ENCODE data around the gene FHIP2A. TPM values are rescaled to one million over a fixed set of nuclear protein-coding genes. Genes with fewer than 3 reads are reported as not detected.
"Not testable (repeated sequence)": the region's sequence is repeated elsewhere in the genome, so short reads cannot be mapped to it uniquely, and the experiment has no call there.

FHIP2A gene
- total RNA-seq = 10 to 100 TPM; 35.4 to 68.8 (median 58.0) TPM

- Histone ChIP-seq H3K4me3 (peak within 1 kb of the TSS; percentile 72 to 97 (median 90)), H3K4me1 (peaks cover 0 to 38% (median 20%) of the 10 kb centered on the region in 4 donors), H3K27me3 (no peaks in the 10 kb centered on the region), H3K9me3 (no peaks in the 10 kb centered on the region), H3K36me3 (no peaks in the 10 kb centered on the region), H3K27ac (peak within 1 kb of the TSS; percentile 93 to 99 (median 98))
- no peak for TF ChIP-seq EP300 (IDR thresholded peaks at IDR 0.05)
- peak; percentile 26 to 37 for TF ChIP-seq POLR2A (IDR thresholded peaks at IDR 0.05)
- peak; percentile 58 to 97 (median 90) for TF ChIP-seq CTCF (IDR thresholded peaks at IDR 0.05)
- peak; percentile 63 to 69 for DNase-seq (ENCODE audit: low spot score in 2 of 2)
- 9 to 11% methylated on average over 9 to 11 of the region's 59 CpGs for WGBS, 2 donors
Observed at GRCh38 chr10:114821293-114821914, at the start of gene FHIP2A. FHIP2A (plus strand) TSS chr10:114821780; CDS start chr10:114822079, 299 bp downstream.

GRCh38 chr10:114772496-114773196, 48.9 kb upstream of the FHIP2A start:
- no peak overlapping the region for H3K4me3 ChIP-seq
- peaks cover 0 to 5% of the 10 kb centered on the region in 2 donors for H3K27me3 ChIP-seq
- H3K27ac ChIP-seq = no peak overlapping the region
- no peak for TF ChIP-seq EP300 (IDR thresholded peaks at IDR 0.05)
- TF ChIP-seq CTCF (IDR thresholded peaks at IDR 0.05) = no peak
- TF ChIP-seq POLR2A (IDR thresholded peaks at IDR 0.05) = no peak
- H3K36me3 ChIP-seq = no peaks in the 10 kb centered on the region
- 90 to 91% methylated on average over 1 of the region's 1 CpG for WGBS, 2 donors
- no peaks in the 10 kb centered on the region for H3K9me3 ChIP-seq
- DNase-seq (ENCODE audit: low spot score in 2 of 2) = no peak
- peaks cover 0 to 9% (median 3%) of the 10 kb centered on the region in 4 donors for H3K4me1 ChIP-seq

- 63 to 96% methylated on average over 3 of the region's 3 CpGs for WGBS, 2 donors
- Histone ChIP-seq H3K4me3 (no peak overlapping the region), H3K27me3 (peaks cover 0 to 5% of the 10 kb centered on the region in 2 donors), H3K9me3 (no peaks in the 10 kb centered on the region), H3K27ac (no peak overlapping the region), H3K36me3 (no peaks in the 10 kb centered on the region), H3K4me1 (peaks cover 0 to 6% (median 2%) of the 10 kb centered on the region in 4 donors)
- DNase-seq (ENCODE audit: low spot score in 2 of 2) = no peak
- TF ChIP-seq CTCF (IDR thresholded peaks at IDR 0.05) (no peak), EP300 (IDR thresholded peaks at IDR 0.05) (no peak), POLR2A (IDR thresholded peaks at IDR 0.05) (no peak)
Observed at GRCh38 chr10:114773197-114773532, 48.4 kb upstream of the FHIP2A start.

- not testable (repeated sequence) for H3K27ac ChIP-seq; H3K27me3 ChIP-seq; H3K4me3 ChIP-seq; DNase-seq (ENCODE audit: low spot score in 2 of 2); H3K9me3 ChIP-seq; H3K36me3 ChIP-seq; H3K4me1 ChIP-seq
- WGBS, 2 donors = 84% methylated on average over 3 of the region's 3 CpGs
Observed at GRCh38 chr10:114775082-114775481, 46.5 kb upstream of the FHIP2A start.

- H3K36me3 ChIP-seq = no peaks in the 10 kb centered on the region
- TF ChIP-seq EP300 (IDR thresholded peaks at IDR 0.05) (no peak), CTCF (IDR thresholded peaks at IDR 0.05) (no peak), POLR2A (IDR thresholded peaks at IDR 0.05) (no peak)
- H3K4me1 ChIP-seq = peaks cover 0 to 10% (median 4%) of the 10 kb centered on the region in 4 donors
- 81 to 85% methylated on average over 1 of the region's 1 CpG for WGBS, 2 donors
- no peaks in the 10 kb centered on the region for H3K9me3 ChIP-seq
- no peak overlapping the region for H3K27ac ChIP-seq
- DNase-seq (ENCODE audit: low spot score in 2 of 2) = no peak
- H3K27me3 ChIP-seq = no peaks in the 10 kb centered on the region
- H3K4me3 ChIP-seq = no peak overlapping the region
Observed at GRCh38 chr10:114777415-114777814, 44.2 kb upstream of the FHIP2A start.
